ENCODE data around the gene RASGRF2.

DNA sequence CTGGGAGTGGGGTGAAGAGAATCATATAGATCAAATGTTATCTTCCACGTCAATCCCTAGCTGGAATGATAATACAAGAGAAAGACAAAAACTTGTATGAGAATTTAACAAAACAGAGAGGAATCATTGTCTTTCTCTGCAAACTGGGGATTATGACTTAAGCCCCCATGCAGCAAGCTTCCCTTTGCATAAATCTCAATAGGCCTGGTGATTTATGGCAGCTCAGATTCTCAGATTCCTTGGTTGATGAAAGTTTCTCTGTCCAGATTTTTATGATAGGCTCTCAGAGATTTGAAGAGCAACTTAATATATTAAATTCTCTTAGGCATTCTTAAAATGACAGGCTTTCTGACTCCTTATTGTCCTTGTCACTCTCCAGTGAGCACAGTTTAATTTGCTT is 56.0 kb downstream of the RASGRF2 start:
- no peak for TF ChIP-seq POLR2A (IDR thresholded peaks at IDR 0.05; ENCODE audit: low read length)
- no peak for TF ChIP-seq GATA1 (IDR thresholded peaks at IDR 0.05; ENCODE audit: low read depth, low read length)
